ENCODE data around the gene TBC1D5.
A peak's percentile ranks its signal among the peaks of the same experiment; 100 is the strongest.
"Not testable (repeated sequence)": the region's sequence is repeated elsewhere in the genome, so short reads cannot be mapped to it uniquely, and the experiment has no call there.

Gene TBC1D5

GRCh38 chr3:17749281-17749680 is 6.8 kb upstream of the TBC1D5 start:
- DNase-seq: no peak

- no peak for DNase-seq
Measured at GRCh38 chr3:17747890-17748247, 5.4 kb upstream of the TBC1D5 start.

- no peak for DNase-seq
Measured at GRCh38 chr3:17747174-17747889, 4.9 kb upstream of the TBC1D5 start.

DNA sequence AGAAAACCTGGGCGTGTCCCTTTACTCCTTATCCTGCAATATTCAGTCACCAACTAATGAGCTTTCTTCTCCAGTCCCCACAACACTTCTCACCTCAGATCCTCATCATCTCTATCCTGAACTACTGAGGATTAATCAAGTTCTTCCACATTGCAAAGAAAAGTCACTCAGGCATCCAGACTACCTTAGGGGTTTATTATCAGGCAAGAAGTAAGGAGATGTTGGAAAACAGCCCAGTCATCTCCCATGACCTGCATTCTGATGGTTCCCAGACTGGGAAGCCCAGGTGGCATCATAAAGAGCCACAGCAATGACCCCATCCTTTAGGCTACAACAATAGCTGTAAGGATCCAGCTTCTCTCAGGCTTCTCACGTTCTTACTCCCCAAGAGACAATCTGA is 3.5 kb upstream of the TBC1D5 start:
- no peak for DNase-seq

DNA sequence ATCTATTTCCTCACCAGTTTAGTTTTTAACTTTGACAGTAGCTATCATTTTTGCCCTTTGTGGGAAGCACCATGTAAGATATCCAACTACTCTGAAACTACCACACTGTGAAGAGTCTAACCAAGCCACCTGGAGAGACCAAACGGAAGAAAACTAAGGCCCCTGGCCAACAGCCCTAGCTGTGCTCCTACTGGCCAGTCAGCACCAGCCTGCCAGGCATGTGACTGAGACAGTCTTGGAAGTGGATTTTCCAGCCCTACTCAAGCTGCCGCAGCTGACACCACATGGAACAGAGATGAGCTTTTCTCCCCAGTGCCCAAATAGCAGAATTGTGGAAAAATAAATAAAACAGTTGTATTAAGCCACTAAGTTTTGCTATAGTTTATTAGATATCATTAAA is 2.9 kb upstream of the TBC1D5 start:
- DNase-seq: no peak

- no peak for DNase-seq
Measured at GRCh38 chr3:17744693-17745092, 2.3 kb upstream of the TBC1D5 start.

GRCh38 chr3:17743658-17743995 is 1.2 kb upstream of the TBC1D5 start:
- DNase-seq: no peak

DNA sequence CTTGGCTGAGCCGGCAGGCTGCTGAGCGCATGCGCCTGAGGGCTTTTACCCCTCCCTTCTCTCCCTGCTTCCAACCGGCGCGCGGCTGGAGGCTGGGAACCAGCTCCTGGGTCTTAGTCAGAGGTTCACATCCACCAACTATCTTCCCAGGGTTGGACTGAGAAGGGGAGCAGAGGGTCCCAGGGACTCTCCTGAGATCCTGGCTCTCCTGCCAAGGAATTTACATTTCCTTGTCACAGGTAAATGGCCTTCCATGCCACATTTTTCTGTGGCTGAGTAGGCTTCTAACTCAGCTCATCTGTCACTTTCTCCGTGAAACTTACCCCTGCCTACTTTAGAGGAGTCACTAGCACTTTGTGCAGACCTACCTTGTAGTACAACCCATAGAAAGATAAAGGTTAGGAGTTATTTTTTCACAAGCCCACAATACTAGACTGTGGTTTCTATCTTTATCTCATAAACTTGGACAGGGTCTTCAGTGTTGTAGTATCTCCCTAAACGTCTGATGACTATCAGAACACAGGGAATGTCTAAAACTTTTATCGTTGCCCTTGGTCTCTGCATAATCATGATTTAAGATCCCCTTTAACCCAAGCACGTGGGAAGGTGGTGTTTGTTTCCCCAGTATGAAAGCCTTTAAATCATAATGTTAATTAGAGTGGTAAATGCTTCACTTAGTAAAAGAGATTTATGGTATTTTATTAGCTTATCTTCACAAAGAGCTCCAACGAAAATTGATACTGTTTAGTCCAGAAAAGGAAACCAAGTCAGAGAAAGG is 638 bp upstream of the TBC1D5 start:
- DNase-seq: no peak

DNA sequence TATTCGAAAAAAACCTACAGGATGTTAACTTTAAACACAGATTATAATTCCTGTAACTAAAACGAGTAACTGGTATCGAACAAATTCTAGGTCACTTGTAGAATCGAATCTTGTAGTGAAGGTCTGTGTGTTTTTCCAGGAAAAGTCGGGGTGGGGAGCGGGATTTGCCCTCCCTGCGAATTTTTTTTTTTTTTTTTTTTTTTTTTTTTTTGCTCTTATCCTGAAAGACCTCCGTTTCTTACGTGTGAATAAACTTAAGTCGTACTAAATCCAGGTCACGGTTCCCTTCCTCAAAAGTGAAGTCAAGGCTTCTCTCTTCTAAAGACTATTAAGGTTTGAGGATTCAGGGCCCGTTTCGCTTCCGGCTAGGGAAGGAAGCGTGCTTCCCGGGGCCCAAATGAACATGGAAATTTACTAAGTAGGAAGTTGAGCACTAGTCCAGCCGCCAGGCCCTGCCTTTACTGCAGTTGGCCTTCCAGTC is 770 bp downstream of the TBC1D5 start:
- no peak for DNase-seq

GRCh38 chr3:17740721-17741141 is 1.7 kb downstream of the TBC1D5 start:
- DNase-seq: peak; percentile 33

GRCh38 chr3:17738921-17739320 is 3.5 kb downstream of the TBC1D5 start:
- DNase-seq: no peak

DNA sequence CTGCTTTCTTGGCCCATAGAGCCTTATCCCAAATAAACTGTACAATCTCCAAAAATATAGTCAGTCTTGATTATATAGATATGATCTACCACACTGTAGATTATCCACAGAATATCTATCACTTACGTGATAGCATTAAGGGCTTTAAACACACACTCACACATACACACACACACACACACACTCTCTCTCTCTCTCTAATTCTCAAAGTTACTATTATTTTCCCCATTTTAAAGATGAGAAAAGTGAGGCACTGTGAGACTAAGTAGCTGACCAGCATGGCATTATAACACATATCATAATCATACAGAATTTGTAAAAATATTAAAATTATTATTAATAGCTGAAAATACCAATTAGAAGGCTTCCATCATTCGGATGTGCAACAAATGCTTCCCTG is 4.2 kb downstream of the TBC1D5 start:
- no peak for DNase-seq

DNA sequence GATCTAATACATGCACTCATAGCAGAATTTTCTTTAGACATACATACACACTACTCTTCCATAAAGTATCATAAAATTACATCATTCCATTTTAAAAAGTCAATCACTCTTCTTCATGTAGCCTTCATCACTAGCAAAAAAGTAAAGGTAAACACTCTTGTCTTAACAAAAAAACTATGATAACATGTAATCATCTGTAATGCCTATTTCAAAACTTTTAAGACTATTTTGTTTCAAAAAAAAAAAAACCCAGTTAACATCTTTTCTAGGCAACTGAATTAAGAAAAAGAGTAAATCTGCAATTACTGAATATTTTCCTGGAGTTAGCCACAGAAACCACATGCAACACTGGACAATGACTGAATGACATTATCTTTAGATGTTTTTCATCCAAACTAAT is 4.8 kb downstream of the TBC1D5 start:
- no peak for DNase-seq

- not testable (repeated sequence) for DNase-seq
Measured at GRCh38 chr3:17735362-17735761, 7.1 kb downstream of the TBC1D5 start.

GRCh38 chr3:17733768-17734167 is 8.7 kb downstream of the TBC1D5 start:
- DNase-seq: no peak

GRCh38 chr3:17733215-17733614 is 9.2 kb downstream of the TBC1D5 start:
- no peak for DNase-seq

DNA sequence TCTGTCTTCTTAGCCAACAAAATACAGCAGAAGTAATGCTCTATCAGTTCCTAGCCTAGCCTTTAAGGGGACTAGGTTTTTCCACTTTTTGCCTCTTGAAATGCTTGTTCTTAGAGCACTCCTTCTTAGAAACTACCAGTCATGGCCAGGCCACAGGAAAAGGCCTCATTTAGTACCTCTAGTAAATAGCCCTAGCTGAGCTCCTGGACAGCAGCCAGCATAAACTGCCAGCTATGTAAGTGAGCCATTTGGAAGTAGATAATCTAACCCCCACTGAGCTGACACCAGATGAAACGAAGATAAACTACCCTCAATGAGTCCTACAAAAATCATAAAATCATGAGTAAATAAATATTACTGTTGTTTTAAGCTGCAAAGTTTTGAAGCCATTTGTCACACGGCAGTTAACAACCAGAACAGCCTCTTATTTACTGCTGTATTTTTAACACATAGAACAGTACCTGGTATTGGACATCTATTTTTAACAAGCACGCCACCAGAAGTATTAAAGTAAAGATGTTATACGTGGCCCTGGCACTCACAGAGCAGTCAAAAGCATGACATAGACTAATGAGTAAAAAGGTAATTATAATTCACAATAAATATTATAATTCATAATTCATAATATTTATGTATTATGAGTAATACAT is 12.0 kb downstream of the TBC1D5 start:
- DNase-seq: peak; percentile 53

- no peak for DNase-seq
Measured at GRCh38 chr3:17726313-17726712, 16.1 kb downstream of the TBC1D5 start.

- not testable (repeated sequence) for DNase-seq
Measured at GRCh38 chr3:17725844-17726243, 16.6 kb downstream of the TBC1D5 start.

- DNase-seq: no peak
Measured at GRCh38 chr3:17724948-17725347, 17.5 kb downstream of the TBC1D5 start.

DNA sequence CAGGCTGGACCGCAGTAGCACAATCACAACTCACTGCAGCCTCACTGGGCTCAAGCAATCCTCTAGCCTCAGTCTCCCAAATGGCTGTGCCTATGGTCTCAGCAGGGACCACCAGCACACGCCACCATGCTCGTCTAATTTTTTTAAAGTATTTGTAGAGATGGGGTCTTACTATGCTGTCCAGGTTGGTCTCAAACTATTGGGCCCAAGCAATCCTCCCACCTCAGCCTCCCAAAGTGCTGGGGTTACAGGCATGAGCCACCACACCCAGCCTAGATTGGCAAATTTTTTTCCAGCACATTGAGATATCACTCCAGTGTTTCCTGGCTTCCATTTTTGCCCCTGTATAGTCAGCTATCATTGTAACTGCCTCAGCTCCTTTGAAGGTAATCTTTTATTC is 18.3 kb downstream of the TBC1D5 start:
- DNase-seq: no peak

DNA sequence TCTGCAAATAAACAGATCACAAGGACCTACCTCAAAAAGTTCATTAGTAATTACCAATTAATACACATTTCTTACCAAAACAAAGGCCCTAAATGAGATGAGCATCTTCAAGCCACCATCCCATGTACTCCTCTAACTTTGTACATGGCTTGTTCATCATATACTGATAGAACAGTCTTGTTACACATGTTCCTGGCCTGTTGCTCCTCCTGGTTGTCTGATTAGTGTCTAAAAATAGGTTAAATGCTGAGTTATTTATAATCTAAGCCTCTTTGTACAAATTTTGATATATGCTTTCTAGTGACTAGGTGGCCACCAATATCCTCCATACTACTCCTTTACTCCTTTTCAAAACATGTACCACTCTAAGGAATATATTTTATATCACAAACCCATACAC is 25.0 kb downstream of the TBC1D5 start:
- DNase-seq: no peak

DNA sequence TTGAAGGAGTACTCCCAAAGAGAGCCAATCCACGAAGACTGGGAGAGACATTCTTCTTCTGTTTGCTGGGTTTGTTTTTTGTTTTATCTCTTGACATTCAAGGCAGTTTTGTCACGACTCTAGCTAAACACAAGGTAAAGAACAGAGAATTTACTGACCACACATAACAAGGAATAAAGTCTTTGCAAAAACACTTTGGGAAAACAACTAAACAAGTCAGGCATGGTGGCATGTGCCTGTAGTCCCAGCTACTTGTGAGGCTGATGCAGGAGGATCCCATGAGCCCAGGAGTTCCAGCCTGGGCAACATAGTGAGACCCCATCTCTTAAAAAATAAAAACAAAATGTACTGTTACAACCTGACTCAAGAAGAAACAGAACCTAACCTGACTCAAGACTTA is 28.0 kb downstream of the TBC1D5 start:
- DNase-seq: no peak

- DNase-seq: no peak
Measured at GRCh38 chr3:17709236-17709810, 33.1 kb downstream of the TBC1D5 start.
